ENCODE results near the gene PPP1R12A. TPM values are rescaled to one million over a fixed set of nuclear protein-coding genes. Genes with fewer than 3 reads are reported as not detected.
A peak's percentile ranks its signal among the peaks of the same experiment; 100 is the strongest.

The PPP1R12A gene
- total RNA-seq, 6 experiments from 2014 or later, result 104 to 122 (median 113) TPM

DNA sequence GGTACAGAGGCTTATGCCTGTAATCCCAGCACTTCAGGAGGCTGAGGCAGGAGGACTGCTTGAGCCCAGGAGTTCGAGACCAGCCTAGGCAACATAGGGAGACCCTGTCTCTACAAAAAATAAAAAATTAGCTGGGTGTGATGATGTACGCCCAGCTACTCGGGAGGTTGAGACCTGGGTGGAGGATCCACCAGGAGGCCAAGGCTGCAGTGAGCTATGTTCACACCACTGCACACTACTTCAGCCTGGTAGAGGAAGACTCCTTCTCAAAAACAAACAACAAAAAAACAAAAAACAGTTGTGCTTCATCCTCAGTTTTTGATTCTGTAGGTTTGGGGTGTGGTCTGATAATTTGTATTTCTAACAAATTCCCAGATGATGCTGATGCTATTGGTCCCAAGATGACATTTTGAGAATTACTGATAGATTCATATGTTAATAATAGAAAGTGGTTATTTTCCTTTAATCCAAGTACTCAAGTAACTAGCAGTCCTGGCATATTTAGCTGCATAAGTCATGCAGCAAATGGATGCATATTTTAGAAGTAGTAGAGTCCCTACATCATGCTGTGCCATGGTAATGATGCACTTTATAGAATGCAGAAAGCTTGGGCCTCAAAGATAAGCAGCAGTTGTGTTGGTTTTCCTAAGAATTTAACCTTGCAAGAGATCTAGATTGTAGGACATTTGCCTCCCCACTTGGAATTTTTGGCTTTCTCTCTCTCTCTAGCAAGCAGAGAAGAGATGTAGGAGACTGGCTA, 168.0 kb downstream of the PPP1R12A start:
- Mint-ChIP-seq H3K4me1 (ENCODE audit: low read depth) (peaks cover 38% of the 10 kb centered on the region), H3K4me3 (no peak overlapping the region), H3K9me3 (no peaks in the 10 kb centered on the region), H3K27me3 (ENCODE audit: insufficient read depth) (peaks cover 3% of the 10 kb centered on the region; the same call in 1 of the 2 replicates), H3K36me3 (ENCODE audit: low read depth) (no peaks in the 10 kb centered on the region), H3K27ac (peak overlapping the region; percentile 26; the same call in 1 of the 2 replicates)
- TF ChIP-seq, protein P1, sequence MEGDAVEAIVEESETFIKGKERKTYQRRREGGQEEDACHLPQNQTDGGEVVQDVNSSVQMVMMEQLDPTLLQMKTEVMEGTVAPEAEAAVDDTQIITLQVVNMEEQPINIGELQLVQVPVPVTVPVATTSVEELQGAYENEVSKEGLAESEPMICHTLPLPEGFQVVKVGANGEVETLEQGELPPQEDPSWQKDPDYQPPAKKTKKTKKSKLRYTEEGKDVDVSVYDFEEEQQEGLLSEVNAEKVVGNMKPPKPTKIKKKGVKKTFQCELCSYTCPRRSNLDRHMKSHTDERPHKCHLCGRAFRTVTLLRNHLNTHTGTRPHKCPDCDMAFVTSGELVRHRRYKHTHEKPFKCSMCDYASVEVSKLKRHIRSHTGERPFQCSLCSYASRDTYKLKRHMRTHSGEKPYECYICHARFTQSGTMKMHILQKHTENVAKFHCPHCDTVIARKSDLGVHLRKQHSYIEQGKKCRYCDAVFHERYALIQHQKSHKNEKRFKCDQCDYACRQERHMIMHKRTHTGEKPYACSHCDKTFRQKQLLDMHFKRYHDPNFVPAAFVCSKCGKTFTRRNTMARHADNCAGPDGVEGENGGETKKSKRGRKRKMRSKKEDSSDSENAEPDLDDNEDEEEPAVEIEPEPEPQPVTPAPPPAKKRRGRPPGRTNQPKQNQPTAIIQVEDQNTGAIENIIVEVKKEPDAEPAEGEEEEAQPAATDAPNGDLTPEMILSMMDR (IDR thresholded peaks at IDR 0.05), result no peak
- DNase-seq, result no peak

DNA sequence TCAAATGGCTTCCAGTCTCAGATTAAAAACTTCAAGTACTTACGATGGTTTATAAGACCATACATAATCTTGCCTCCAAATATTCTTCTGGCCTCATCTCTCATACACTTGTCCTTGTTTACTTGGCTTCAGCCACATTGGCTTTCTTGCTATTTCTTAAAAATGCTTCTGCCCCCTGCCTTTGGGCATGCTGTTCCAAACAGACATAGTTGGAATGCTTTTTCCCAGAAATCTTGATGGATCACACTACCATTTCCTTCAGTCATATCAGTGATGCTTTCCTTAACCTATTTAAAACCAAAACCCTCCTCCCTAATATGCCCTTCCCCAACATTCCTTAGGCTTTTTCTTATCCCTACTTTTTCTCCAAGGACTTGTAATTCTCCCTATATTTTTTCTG, 169.7 kb downstream of the PPP1R12A start:
- H3K9me3 Mint-ChIP-seq, result no peaks in the 10 kb centered on the region
- H3K27me3 Mint-ChIP-seq (ENCODE audit: insufficient read depth), result no peaks in the 10 kb centered on the region
- peaks cover 38% of the 10 kb centered on the region for H3K4me1 Mint-ChIP-seq (ENCODE audit: low read depth)
- H3K4me3 Mint-ChIP-seq, result no peak overlapping the region
- DNase-seq, result no peak
- H3K27ac Mint-ChIP-seq, result no peak overlapping the region; the same call in 1 of the 2 replicates
- no peaks in the 10 kb centered on the region for H3K36me3 Mint-ChIP-seq (ENCODE audit: low read depth)
- TF ChIP-seq, protein P1 (IDR thresholded peaks at IDR 0.05), result no peak

DNA sequence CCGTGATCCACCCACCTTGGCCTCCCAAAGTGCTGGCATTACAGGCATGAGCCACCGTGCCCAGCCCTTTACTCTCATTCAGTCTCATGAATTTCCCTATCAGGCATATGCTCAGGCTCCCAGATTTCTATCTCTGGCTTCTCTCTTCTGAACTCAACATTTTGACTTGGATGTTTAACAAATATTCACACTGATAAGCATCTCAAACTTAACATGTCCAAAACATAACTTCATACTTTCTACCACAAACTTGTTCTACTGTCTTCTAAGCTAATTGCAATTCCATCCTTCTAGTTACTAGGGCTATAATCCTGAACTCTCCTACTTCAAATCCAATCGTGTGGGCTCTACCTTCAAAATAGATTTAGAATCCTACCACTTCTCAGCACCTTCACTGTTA, 170.3 kb downstream of the PPP1R12A start:
- no peaks in the 10 kb centered on the region for H3K9me3 Mint-ChIP-seq
- H3K4me3 Mint-ChIP-seq, result no peak overlapping the region
- peaks cover 34% of the 10 kb centered on the region for H3K4me1 Mint-ChIP-seq (ENCODE audit: low read depth)
- H3K36me3 Mint-ChIP-seq (ENCODE audit: low read depth), result no peaks in the 10 kb centered on the region
- peak; percentile 42 for DNase-seq
- H3K27me3 Mint-ChIP-seq (ENCODE audit: insufficient read depth), result no peaks in the 10 kb centered on the region
- peak overlapping the region; percentile 0; the same call in 1 of the 2 replicates for H3K27ac Mint-ChIP-seq
- TF ChIP-seq, protein P1 (IDR thresholded peaks at IDR 0.05), result no peak

DNA sequence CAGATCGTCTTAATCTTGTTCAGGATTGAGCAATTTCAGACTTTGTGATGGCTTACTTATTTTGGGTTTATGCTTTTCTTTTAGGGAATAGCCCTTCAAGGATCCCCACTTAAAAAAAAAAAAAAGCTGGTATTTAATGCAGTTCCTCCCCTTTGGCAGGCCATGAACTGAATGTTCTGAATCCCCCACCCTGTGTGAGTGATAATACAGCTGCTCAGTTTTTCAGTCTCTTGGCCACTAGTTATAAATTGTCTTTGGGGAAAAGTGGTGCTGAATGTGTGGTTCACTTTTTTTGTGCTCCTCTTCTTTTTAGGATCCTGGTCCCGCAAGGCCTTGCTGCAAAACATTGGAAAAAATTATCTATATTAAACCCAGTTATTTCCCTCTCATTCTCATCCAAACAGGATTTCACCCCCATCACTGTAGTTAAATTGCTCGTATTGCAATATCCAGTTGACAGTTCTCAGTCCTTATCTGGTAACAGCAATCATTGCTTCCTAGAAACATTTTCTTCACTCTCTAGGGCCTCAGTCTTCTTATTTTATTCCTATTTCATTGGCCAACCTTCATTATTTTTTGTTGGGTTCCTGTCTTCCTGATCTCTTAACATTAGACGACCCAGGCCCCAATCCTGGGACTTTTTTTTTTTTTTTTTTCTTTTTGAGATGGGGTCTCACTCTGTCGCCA, 171.0 kb downstream of the PPP1R12A start:
- H3K27ac Mint-ChIP-seq, result no peak overlapping the region
- no peak overlapping the region for H3K4me3 Mint-ChIP-seq
- H3K36me3 Mint-ChIP-seq (ENCODE audit: low read depth), result no peaks in the 10 kb centered on the region
- H3K4me1 Mint-ChIP-seq (ENCODE audit: low read depth), result peaks cover 32% of the 10 kb centered on the region
- DNase-seq, result no peak
- TF ChIP-seq, protein P1 (IDR thresholded peaks at IDR 0.05), result no peak
- H3K9me3 Mint-ChIP-seq, result no peaks in the 10 kb centered on the region
- H3K27me3 Mint-ChIP-seq (ENCODE audit: insufficient read depth), result no peaks in the 10 kb centered on the region

DNA sequence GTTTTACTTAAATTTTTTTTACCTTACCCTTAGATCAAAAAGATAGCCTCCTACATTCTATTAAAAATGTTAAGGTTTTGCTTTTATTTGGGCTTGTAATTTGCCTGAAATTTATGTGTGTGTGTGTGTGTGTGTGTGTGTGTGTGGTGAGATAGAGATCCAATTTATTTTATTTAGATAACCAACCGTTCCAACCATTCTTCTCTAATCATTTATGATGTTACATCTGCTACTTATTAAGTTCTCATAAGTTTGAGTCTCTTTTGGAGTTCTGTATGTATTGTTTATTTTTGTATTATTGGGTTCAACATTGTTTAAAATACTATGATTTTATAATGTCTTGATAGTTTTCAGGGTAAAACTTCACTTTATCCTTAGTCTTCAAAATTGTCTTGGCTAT, 173.6 kb downstream of the PPP1R12A start:
- Mint-ChIP-seq H3K4me1 (ENCODE audit: low read depth) (peaks cover 19% of the 10 kb centered on the region), H3K27ac (no peak overlapping the region), H3K36me3 (ENCODE audit: low read depth) (peaks cover 4% of the 10 kb centered on the region), H3K4me3 (no peak overlapping the region), H3K27me3 (ENCODE audit: insufficient read depth) (no peaks in the 10 kb centered on the region), H3K9me3 (peaks cover 11% of the 10 kb centered on the region)
- DNase-seq, result no peak
- TF ChIP-seq, protein P1 (IDR thresholded peaks at IDR 0.05), result no peak

Data from HFFc6 (cell line).